SW480 (cell line): ENCODE results near the gene NMB.

ENCODE experiments used
- DNase-seq: peaks from one replicate; pipeline ENCODE4 v3.0.0-alpha.2; 2016; ENCODE audit warnings: low spot score

Gene NMB

GRCh38 chr15:84611631-84612030 lies 46.4 kb downstream of the NMB start:
- no peak for DNase-seq

- no peak for DNase-seq
Observed at GRCh38 chr15:84609818-84610525, 48.0 kb downstream of the NMB start.

- no peak for DNase-seq
Observed at GRCh38 chr15:84608707-84609284, 49.2 kb downstream of the NMB start.

- DNase-seq, result no peak
Observed at GRCh38 chr15:84606653-84607120, 51.3 kb downstream of the NMB start.

GRCh38 chr15:84605554-84605882 lies 52.5 kb downstream of the NMB start:
- no peak for DNase-seq
